ENCODE data around the gene WHRN.

The WHRN gene

DNA sequence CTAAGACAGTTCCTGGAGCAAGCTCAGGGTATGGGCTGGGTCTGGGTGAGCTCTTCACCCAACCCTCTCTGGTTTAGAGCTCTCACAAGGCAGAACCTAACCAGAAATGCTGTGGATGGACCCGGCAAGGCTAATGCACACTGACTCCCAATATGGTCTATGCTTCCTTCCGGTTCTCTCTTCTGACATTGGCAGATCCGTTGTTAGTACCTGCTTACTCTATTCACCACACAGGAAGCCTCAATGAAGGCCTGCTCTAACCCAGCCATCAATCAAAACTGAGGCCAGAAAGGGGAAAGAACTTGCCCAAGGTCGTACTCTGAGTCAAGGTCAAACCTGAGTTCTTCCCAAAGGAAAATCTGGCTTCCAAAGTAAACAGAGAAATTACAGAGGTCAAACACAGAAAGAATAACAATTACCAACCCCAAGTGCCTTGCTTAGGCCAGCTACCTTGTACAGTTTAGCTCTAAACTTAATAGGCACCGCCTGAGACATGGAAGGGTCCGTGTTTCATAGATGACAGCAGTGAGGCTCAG is 71.5 kb downstream of the WHRN start:
- no peak overlapping the region for H2AFZ ChIP-seq (ENCODE audit: low read depth, low read length)

DNA sequence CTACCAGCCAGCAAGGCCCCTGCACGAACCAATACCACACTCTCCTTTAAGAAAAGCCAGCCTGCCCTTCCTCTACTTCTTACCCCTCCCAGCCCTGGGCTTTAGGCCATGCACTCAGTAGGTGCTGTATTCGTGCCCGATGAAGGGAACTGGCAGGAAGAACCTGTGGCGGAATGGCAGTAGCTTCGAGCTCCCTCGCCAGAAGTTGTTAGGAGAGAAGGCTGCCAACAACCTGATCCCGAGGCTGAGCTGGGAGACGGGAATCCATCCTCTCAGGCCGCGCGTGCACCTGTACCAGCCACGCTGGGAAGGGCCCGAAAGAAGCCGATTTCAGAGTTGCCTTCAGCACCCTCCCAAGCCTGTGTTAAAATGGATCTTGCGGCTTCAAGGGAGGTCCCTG is 72.2 kb downstream of the WHRN start:
- no peaks in the 10 kb centered on the region for H3K36me3 ChIP-seq (ENCODE audit: insufficient read depth, low read length)
- no peak overlapping the region for H2AFZ ChIP-seq (ENCODE audit: low read depth, low read length)
- no peaks in the 10 kb centered on the region for H3K9me3 ChIP-seq (ENCODE audit: low read length)
- no peak overlapping the region for H3K4me3 ChIP-seq (ENCODE audit: low read length)
- no peaks in the 10 kb centered on the region for H3K4me1 ChIP-seq (ENCODE audit: insufficient read depth, low read length)
- no peaks in the 10 kb centered on the region for H3K27me3 ChIP-seq (ENCODE audit: insufficient read depth, low read length)

More for the DNA sequence above, 71.5 kb downstream of the WHRN start:
- no peaks in the 10 kb centered on the region for H3K27me3 ChIP-seq (ENCODE audit: insufficient read depth, low read length)
- no peaks in the 10 kb centered on the region for H3K36me3 ChIP-seq (ENCODE audit: insufficient read depth, low read length)
- H3K4me1 ChIP-seq (ENCODE audit: insufficient read depth, low read length) = no peaks in the 10 kb centered on the region
- H3K4me3 ChIP-seq (ENCODE audit: low read length) = no peak overlapping the region
- H3K9me3 ChIP-seq (ENCODE audit: low read length) = no peaks in the 10 kb centered on the region

DNA sequence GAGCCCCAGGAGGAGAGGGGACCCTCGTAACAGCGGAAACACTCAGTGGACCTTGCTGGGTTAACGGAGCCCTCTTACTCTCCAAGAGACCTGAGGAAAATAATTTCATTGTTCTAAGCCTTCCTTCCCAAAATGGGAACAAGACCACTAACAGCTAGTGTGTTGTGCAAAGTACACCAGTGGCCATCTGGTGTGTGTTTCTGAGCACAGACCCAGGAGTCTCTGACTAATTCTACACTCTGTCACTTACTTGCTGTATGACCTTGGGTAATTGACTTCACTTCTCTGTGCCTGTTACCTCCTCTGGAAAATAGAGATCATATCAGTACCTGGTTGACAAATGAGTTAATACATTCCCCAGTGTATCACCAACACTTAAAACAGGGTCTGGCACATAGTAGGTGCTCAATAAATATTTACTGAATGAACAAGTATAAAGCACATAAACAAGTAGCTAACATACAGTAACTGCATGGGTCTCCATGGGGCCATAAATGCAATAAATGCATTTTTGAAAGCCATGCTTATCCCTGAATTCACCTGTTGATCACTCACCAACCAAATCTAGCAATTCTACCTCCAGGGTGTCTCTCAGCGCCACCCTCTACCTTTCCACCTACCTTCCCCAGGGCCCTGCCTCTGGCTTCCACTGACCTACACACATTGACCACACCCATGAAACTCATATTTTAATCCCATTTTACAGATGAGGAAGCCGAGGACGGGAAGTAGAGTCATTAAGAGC is 72.8 kb downstream of the WHRN start:
- H3K27me3 ChIP-seq (ENCODE audit: insufficient read depth, low read length) = no peaks in the 10 kb centered on the region
- H3K4me1 ChIP-seq (ENCODE audit: insufficient read depth, low read length) = no peaks in the 10 kb centered on the region
- H3K36me3 ChIP-seq (ENCODE audit: insufficient read depth, low read length) = no peaks in the 10 kb centered on the region
- H3K4me3 ChIP-seq (ENCODE audit: low read length) = no peak overlapping the region
- no peaks in the 10 kb centered on the region for H3K9me3 ChIP-seq (ENCODE audit: low read length)
- no peak overlapping the region for H2AFZ ChIP-seq (ENCODE audit: low read depth, low read length)

DNA sequence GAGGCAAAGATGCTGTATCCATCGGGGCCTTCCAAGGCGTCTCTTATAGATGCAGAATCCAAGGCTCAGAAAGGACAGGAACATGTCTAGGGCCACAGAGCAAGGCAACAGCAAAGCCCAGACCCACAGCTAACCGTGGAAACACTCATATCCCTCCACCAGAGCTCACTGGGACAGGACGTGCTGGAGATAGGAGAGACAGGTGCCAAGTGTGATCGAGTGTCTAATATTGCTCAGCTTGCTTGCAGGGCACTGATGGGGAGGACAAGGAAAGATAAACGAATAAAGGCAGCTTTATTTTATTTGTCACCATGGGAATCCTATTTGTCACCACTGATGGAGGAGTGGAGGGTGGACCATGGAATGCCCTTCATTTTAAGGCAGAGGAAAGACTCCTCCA is 73.5 kb downstream of the WHRN start:
- Histone ChIP-seq H2AFZ (ENCODE audit: low read depth, low read length) (no peak overlapping the region), H3K4me1 (ENCODE audit: insufficient read depth, low read length) (no peaks in the 10 kb centered on the region), H3K36me3 (ENCODE audit: insufficient read depth, low read length) (no peaks in the 10 kb centered on the region), H3K4me3 (ENCODE audit: low read length) (no peak overlapping the region), H3K27me3 (ENCODE audit: insufficient read depth, low read length) (no peaks in the 10 kb centered on the region), H3K9me3 (ENCODE audit: low read length) (no peaks in the 10 kb centered on the region)

DNA sequence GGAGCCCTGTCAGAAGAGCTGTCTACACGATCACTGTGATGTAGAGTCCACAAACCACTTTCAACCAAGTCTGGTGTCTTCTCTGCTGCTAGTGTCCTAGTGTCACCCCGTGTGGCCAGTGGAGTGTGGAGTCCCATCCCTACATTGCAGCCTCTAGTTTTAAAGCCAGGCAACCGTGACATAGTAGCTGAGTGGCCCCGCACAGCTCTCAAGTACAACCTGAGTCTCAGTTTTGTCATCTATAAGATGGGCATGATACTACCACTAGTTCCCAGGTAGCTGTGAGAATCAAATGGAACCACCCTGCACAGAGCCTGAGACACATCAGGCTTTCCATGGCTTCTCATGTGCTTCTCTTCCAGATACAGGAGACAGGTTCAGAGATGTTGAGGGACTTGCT is 74.3 kb downstream of the WHRN start:
- H3K27me3 ChIP-seq (ENCODE audit: insufficient read depth, low read length) = no peaks in the 10 kb centered on the region
- no peaks in the 10 kb centered on the region for H3K9me3 ChIP-seq (ENCODE audit: low read length)
- no peaks in the 10 kb centered on the region for H3K36me3 ChIP-seq (ENCODE audit: insufficient read depth, low read length)
- H2AFZ ChIP-seq (ENCODE audit: low read depth, low read length) = no peak overlapping the region
- H3K4me3 ChIP-seq (ENCODE audit: low read length) = no peak overlapping the region
- H3K4me1 ChIP-seq (ENCODE audit: insufficient read depth, low read length) = no peaks in the 10 kb centered on the region

DNA sequence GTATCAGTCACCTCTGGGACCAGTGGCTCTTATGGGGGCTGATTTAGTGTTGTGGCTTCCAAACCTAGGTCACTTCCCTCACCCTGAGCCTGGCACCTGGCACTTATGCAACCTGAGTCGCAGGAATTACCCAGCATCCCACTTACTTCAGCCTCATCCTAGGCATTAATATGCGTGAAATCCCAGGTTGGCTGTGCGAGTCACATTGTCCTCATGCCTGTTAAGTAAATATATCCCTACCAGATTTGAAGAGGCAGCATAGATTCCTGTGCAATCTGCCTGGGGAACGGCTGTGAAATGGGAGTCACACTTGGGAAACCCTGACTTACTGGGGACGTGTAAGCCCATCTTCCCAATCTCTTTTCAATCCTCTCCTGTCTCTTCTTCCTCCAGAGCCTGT is 74.8 kb downstream of the WHRN start:
- no peak overlapping the region for H2AFZ ChIP-seq (ENCODE audit: low read depth, low read length)
- no peaks in the 10 kb centered on the region for H3K27me3 ChIP-seq (ENCODE audit: insufficient read depth, low read length)
- no peaks in the 10 kb centered on the region for H3K9me3 ChIP-seq (ENCODE audit: low read length)
- H3K4me1 ChIP-seq (ENCODE audit: insufficient read depth, low read length) = no peaks in the 10 kb centered on the region
- H3K36me3 ChIP-seq (ENCODE audit: insufficient read depth, low read length) = no peaks in the 10 kb centered on the region
- no peak overlapping the region for H3K4me3 ChIP-seq (ENCODE audit: low read length)

DNA sequence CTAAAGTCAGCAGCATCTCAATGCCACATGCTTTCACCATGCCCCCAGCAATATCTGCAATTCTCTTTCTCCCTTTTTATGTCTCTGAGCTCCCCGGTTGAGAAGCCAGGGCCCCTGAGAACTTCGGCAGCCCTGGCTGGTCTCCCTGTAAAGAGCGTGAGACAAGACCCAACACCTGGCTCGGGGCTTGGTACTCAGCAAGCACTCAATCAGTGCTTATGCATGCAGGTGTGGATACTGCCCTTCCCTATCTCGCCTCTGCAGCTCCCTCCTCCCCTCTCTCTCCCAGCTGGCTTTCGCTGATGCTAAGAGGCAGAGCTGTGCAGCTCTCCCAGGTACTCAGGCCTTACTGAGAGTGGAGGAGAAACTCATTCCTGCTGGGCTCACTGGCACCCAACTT is 75.8 kb downstream of the WHRN start:
- no peak overlapping the region for H2AFZ ChIP-seq (ENCODE audit: low read depth, low read length)
- H3K4me3 ChIP-seq (ENCODE audit: low read length) = no peak overlapping the region
- H3K9me3 ChIP-seq (ENCODE audit: low read length) = no peaks in the 10 kb centered on the region
- H3K36me3 ChIP-seq (ENCODE audit: insufficient read depth, low read length) = no peaks in the 10 kb centered on the region
- no peaks in the 10 kb centered on the region for H3K27me3 ChIP-seq (ENCODE audit: insufficient read depth, low read length)
- H3K4me1 ChIP-seq (ENCODE audit: insufficient read depth, low read length) = no peaks in the 10 kb centered on the region

DNA sequence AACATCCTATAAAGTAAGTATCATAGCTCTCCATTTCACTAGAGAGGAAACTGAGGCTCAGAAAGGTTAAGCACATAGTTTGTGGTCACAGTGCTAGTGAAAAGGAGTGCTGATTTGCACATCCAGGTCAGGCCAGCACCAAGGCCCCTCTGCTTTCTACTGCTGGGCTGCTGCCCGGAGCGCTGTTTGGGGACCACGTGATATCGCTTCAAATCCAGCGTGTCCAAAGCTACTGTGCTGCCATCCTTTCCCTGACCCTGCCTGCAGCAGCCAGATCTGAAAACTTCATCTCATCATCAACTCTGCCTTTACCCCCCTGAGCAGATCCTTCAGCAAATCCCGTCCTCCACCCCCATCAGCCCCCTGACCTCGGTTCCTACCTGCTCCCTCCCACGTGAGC is 76.8 kb downstream of the WHRN start:
- Histone ChIP-seq H3K4me3 (ENCODE audit: low read length) (no peak overlapping the region), H3K27me3 (ENCODE audit: insufficient read depth, low read length) (no peaks in the 10 kb centered on the region), H3K9me3 (ENCODE audit: low read length) (no peaks in the 10 kb centered on the region), H3K36me3 (ENCODE audit: insufficient read depth, low read length) (no peaks in the 10 kb centered on the region), H2AFZ (ENCODE audit: low read depth, low read length) (no peak overlapping the region), H3K4me1 (ENCODE audit: insufficient read depth, low read length) (no peaks in the 10 kb centered on the region)

DNA sequence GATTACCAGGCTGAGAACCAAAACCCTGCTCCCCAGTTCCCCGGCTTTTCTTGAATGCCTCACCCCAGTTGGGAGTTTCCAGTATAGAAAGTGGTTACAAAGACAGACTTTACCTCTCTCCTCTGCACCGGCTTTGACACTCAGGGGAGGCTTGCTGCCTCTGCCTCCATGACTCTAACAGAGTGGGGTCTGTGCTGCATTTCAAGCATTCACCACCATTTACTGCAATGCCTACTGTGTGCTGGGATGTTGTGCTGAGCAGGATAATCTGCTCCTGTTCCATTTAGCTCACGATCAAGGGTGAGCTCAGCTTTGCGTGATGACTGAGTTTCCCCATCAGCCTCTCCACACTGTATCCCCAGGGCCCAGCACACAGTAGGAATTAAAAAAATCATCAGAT is 77.6 kb downstream of the WHRN start:
- no peaks in the 10 kb centered on the region for H3K36me3 ChIP-seq (ENCODE audit: insufficient read depth, low read length)
- H3K27me3 ChIP-seq (ENCODE audit: insufficient read depth, low read length) = no peaks in the 10 kb centered on the region
- no peaks in the 10 kb centered on the region for H3K4me1 ChIP-seq (ENCODE audit: insufficient read depth, low read length)
- no peak overlapping the region for H3K4me3 ChIP-seq (ENCODE audit: low read length)
- H3K9me3 ChIP-seq (ENCODE audit: low read length) = no peaks in the 10 kb centered on the region
- H2AFZ ChIP-seq (ENCODE audit: low read depth, low read length) = no peak overlapping the region

DNA sequence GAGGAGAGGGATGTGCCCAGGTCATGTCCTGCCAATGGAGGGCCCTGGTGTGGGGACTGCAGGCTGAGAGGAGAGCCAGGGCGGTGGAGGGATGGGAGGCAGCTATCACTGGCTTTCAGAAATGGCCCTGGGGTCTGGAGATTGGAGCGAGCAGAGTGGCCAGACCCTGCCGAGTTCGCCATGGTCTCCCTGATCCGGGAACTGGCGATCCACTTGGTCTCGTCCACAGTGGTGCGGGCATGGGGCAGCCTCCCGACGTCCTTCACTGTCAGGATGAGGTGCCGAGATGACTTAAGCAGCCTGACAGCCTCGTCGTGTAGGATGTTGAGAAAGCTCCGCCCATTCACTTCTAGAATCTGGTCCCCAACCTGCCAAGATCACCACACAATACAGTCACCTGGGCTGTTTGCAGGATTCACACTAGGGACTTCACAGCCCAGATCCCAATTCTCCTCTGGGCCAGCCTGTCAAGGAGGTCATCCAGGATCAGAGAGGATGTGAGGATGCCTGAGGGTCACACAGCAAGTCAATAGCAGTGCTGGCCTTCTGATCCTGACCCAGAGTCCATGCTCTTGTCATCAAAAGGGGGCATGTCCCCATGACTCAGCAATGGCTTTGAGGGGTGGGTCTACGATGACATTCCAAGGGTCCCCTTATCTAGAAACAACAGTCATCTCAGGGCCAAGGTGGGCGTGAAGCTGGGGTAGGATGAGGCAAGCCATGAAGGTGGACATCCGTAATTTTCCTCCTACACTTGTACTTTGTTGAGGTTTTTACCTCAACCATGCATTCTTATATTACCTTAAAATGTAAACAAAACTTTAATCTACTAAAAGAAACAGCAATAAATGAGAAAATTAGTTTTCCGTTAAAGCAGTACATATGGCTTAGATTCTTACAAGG is 79.0 kb downstream of the WHRN start:
- Histone ChIP-seq H3K27me3 (ENCODE audit: insufficient read depth, low read length) (no peaks in the 10 kb centered on the region), H3K4me1 (ENCODE audit: insufficient read depth, low read length) (no peaks in the 10 kb centered on the region), H3K4me3 (ENCODE audit: low read length) (no peak overlapping the region), H3K9me3 (ENCODE audit: low read length) (no peaks in the 10 kb centered on the region), H2AFZ (ENCODE audit: low read depth, low read length) (no peak overlapping the region), H3K36me3 (ENCODE audit: insufficient read depth, low read length) (no peaks in the 10 kb centered on the region)

DNA sequence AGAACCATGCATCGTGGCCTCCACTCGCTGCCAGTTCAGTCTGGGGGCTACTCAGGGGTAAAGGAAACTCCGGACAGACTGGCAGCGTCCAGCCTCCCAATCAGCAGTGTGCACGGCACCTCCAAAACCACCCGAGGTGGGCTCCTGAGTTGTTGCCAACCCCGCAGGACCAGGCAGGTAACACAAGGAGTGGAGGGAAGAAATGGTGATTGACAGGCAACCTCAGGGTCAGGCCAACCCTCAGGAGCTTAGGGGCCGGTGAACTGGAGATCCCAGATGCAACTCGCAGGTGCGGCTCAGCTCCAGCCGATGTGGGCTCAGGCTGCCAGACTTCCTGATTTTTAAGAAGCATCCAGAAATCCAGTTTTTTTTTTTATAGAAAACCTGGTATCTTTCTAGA is 80.1 kb downstream of the WHRN start:
- no peaks in the 10 kb centered on the region for H3K36me3 ChIP-seq (ENCODE audit: insufficient read depth, low read length)
- H3K9me3 ChIP-seq (ENCODE audit: low read length) = no peaks in the 10 kb centered on the region
- H2AFZ ChIP-seq (ENCODE audit: low read depth, low read length) = no peak overlapping the region
- H3K27me3 ChIP-seq (ENCODE audit: insufficient read depth, low read length) = no peaks in the 10 kb centered on the region
- H3K4me1 ChIP-seq (ENCODE audit: insufficient read depth, low read length) = no peaks in the 10 kb centered on the region
- no peak overlapping the region for H3K4me3 ChIP-seq (ENCODE audit: low read length)

DNA sequence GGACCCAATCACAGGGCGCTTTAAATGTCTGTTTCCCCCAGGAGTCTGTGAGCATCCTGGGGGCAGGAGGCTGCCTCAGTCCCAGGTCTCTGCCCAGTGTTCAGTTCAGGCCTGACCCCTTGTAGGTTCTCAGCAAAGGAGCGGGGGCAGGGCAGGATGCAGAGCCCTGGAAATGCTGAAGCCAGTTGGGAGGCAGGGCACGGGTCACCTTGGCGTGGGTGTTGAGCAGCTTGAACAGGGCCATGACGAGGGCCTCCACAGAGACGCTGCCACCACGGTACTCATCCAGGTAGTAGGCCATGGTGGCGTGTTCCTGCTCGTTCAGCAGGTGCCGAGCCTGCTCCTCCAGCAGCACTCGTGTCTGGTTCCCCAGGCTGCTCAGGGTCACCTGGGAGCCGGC is 81.1 kb downstream of the WHRN start:
- Histone ChIP-seq H3K4me3 (ENCODE audit: low read length) (no peak overlapping the region), H2AFZ (ENCODE audit: low read depth, low read length) (no peak overlapping the region), H3K36me3 (ENCODE audit: insufficient read depth, low read length) (no peaks in the 10 kb centered on the region), H3K9me3 (ENCODE audit: low read length) (no peaks in the 10 kb centered on the region), H3K27me3 (ENCODE audit: insufficient read depth, low read length) (no peaks in the 10 kb centered on the region), H3K4me1 (ENCODE audit: insufficient read depth, low read length) (no peaks in the 10 kb centered on the region)

DNA sequence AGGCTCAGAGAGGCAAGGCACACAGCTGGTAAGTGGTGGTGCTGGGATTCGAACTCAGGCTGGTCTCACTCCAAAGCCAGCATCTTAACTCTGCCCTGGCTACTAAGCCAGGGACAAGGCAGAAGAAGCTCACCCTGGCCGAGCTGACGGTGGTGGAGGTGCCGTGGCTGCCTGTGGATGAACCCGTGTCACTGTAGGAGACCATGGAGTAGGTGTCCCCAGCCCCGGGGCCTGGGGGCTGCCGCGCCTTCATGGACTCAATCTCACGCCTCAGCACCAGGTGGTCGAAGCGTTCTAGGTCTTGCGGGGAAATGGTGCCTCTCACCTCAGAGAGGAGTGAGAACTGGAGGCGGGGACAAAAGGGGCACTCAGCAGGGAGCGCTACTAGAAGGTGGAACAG is 82.1 kb downstream of the WHRN start:
- Histone ChIP-seq H3K36me3 (ENCODE audit: insufficient read depth, low read length) (no peaks in the 10 kb centered on the region), H3K9me3 (ENCODE audit: low read length) (no peaks in the 10 kb centered on the region), H3K27me3 (ENCODE audit: insufficient read depth, low read length) (no peaks in the 10 kb centered on the region), H3K4me1 (ENCODE audit: insufficient read depth, low read length) (no peaks in the 10 kb centered on the region), H3K4me3 (ENCODE audit: low read length) (no peak overlapping the region), H2AFZ (ENCODE audit: low read depth, low read length) (no peak overlapping the region)

All from neuron (in vitro differentiated cells).